Tongue (tissue), 2 donors: ENCODE results near the gene TADA2A. TPM values are rescaled to one million over a fixed set of nuclear protein-coding genes. Genes with fewer than 3 reads are reported as not detected.
A peak's percentile ranks its signal among the peaks of the same experiment; 100 is the strongest.
"Not testable (repeated sequence)": the region's sequence is repeated elsewhere in the genome, so short reads cannot be mapped to it uniquely, and the experiment has no call there.

ENCODE experiments used
- DNase-seq: peaks from one replicate; pipeline ENCODE4 v3.0.0-alpha.2; 2015
- total RNA-seq: library from RNA; depleted of rRNA; stranded (reverse); fragments of >200 nt; gene quantifications from one replicate; pipeline ENCODE4 v1.2.3, GENCODE V29; 2014

The TADA2A gene
- total RNA-seq, 1 donor from 2014 or later: 23.4 TPM

GRCh38 chr17:37400505-37400904, 6.2 kb upstream of the TADA2A start:
- no peak for DNase-seq

DNA sequence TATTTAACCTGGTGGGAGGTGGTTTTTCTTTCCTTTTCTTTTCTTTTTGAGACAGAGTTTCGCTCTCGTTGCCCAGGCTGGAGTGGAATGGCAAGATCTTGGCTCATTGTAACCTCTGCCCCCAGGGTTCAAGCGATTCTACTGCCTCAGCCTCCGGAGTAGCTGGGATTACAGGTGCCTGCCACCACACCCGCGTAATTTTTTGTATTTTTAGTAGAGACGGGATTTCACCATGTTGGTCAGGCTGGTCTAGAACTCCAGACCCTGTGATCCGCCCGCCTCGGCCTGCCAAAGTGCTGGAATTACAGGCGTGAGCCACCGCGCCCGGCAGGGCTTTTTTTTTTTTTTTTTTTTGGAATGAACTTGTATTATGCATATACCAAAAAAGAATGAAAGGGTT, 1.2 kb upstream of the TADA2A start:
- DNase-seq: not testable (repeated sequence)

GRCh38 chr17:37405955-37406634, 591 bp upstream of the TADA2A start:
- DNase-seq: no peak

DNA sequence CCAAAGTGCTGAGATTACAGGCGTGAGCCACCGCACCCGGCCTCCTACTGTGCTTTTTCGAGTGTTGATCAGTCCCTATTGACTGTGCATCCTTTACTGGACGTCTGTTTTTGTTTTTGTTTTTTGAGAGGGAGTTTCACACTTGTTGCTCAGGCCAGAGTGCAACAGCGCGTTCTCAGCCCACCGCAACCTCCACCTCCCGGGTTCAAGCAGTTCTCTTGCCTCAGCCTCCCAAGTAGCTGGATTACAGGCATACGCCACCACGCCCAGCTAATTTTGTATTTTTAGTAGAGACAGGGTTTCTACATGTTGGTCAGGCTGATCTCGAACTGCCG, 1.4 kb downstream of the TADA2A start:
- DNase-seq: not testable (repeated sequence)

DNA sequence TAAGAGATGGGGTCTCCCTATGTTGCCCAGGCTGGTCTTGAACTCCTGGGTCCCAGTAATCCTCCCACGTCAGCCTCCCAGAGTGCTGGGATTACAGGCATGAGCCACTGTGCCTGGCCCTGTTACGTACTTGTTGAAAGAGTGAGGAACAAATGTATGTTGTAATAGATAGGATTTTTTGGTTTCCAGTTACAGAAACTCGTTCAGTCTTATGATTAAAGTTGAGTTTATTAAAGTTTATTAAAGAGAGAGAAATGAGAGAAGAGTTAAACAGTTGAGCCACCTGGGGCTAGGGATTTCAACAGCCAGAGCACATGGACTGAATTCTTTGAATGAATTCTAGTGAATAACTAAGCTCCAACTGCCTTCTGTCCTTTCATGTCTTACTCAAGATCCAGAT, 3.7 kb downstream of the TADA2A start:
- DNase-seq: no peak

- no peak for DNase-seq
These were observed 7.3 kb downstream of the TADA2A start for GRCh38 chr17:37413875-37414519.

- DNase-seq: no peak
These were observed 11.2 kb downstream of the TADA2A start for GRCh38 chr17:37417852-37418251.

DNA sequence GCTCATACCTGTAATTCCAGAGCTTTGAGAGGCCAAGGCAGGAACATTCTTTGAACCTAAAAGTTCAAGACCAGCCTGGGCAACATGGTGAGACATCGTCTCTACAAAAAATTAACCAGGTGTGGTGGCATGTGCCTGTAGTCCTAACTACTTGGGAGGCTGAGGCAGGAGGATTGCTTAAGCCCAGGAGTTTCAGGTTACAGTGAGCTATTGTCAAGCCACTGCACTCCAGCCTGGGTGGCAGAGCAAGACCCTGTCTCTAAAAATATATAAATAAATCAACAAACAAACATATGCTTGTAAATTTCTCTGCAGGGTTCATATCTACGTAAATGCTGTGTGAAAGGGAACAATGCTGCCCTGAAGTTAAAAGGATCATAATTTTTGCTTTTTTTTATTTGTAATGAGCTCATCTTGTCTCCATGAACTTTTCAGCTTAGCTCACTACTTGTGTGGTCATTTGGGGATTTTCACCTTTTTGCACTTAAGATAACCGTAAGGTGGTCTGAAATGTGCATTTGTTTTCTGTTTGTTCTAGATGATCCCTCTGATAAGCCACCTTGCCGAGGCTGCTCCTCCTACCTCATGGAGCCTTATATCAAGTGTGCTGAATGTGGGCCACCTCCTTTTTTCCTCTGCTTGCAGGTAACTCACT, 16.4 kb downstream of the TADA2A start:
- no peak for DNase-seq

- no peak for DNase-seq
These were observed 18.6 kb downstream of the TADA2A start for GRCh38 chr17:37425268-37425667.

- DNase-seq: no peak
These were observed 22.4 kb downstream of the TADA2A start for GRCh38 chr17:37429039-37429438.

DNA sequence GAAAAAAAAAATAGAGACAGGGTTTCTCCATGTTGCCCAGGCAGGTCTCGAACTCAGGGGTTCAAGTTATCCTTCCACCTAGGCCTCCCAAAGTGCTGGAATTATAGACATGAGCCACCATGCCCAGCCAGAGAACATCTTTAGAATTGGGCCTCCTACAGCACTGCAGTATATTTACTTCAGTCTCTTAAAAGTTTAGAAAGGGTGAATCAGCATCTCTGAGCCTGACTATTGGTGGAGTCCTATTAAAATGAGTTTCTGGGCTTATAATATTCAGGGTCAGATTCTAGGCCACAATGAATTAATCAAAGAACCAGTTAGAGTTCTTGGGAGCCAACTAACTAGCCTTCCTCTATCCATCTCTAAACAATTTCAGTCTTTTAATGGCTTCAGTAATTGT, 22.8 kb downstream of the TADA2A start:
- no peak for DNase-seq

- DNase-seq: peak; percentile 11
These were observed 23.5 kb downstream of the TADA2A start for GRCh38 chr17:37430051-37430627.

DNA sequence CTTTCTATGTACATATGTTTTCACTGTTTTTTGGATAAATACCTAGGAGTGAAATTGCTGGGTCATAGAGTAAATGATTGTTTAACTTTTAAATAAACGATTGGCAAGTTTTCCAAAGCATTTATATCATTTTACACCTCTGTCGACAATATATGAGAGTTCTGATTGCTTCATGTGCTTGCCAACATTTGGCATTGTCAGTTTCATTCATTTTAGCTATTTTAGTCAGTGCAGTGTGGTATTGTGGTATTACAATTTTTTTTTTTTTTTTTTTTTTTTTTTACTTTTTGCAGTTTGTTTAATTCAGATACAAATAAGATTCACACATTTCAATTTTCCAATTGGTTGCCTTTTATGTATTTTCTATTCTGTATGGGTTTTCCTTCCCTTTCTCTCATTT, 26.0 kb downstream of the TADA2A start:
- no peak for DNase-seq

- DNase-seq: no peak
These were observed 31.5 kb downstream of the TADA2A start for GRCh38 chr17:37438141-37438540.

DNA sequence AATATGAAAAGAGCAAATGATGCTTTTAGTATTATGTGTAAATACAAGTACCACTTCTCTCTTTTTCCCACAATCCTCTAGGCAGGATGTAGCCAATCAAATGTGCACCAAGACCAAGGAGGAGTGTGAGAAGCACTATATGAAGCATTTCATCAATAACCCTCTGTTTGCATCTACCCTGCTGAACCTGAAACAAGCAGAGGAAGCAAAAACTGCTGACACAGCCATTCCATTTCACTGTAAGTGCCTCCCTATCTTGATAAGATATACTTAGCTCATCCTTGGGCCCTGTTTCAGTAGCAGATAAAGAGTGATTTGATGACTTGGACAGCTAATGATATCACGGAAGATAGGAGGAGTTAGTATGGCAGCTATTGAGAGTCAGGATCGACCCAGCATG, 33.7 kb downstream of the TADA2A start:
- DNase-seq: no peak

GRCh38 chr17:37441369-37442014, 34.8 kb downstream of the TADA2A start:
- DNase-seq: not testable (repeated sequence)

DNA sequence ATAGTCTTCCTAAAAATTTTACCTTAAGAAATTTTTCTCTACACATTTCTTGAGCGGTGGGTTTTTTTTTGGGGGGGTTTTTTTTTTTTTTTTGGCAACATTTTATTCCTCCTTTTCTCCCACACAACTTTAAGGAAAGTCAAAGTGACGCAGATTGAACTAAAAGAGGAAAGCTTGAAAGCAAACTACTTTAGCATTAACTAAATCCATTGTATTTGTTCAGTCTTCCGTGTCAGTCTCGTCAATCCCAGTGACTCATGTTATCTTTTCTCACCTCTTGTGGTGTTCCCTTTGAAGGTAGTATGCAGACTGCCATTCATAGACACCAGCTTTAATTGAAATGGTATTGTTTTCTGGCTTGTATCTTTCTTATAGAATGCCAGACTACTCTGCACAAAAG, 39.3 kb downstream of the TADA2A start:
- no peak for DNase-seq

DNA sequence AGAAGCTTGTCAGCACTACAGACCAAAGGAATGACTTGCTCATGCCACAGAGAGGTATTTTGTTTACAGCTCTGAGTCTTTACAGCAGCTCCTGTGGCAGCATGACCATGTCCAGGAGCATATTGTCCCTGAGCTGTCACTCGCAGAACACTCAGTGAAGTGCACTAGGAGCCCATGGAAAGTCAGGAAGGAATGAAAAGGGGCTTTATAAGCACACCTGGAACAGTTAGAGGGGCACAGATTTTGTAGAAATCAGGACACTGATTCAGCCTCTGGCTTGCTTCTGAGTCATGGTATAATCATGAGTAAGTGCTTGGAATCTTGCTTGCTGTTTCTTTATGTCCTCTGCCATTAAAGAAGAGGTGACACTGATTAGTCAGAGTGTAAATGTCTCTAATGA, 41.0 kb downstream of the TADA2A start:
- DNase-seq: no peak

- DNase-seq: peak; percentile 48
These were observed 43.4 kb downstream of the TADA2A start for GRCh38 chr17:37450112-37450511.

DNA sequence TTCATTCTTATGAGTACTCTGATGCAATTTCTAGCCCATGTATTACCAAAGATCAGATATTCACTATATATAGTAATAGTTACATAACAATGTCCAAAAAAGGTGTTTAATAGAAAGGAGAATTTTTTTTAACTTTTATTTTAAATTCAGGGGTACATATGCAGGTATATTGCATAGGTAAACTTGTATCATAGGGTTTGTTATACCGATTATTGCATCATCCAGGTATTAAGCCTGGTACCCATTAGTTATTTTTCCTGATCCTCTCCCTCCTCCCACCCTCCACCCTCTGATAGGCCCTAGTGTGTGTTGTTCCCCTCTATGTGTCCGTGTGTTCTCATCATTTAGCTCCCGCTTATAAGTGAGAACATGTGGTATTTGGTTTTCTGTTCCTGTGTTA, 51.1 kb downstream of the TADA2A start:
- not testable (repeated sequence) for DNase-seq

GRCh38 chr17:37458805-37459204, 52.1 kb downstream of the TADA2A start:
- DNase-seq: no peak

GRCh38 chr17:37461668-37462067, 55.0 kb downstream of the TADA2A start:
- DNase-seq: no peak

- DNase-seq: no peak
These were observed 55.8 kb downstream of the TADA2A start for GRCh38 chr17:37462492-37462891.
